Measurements from ENCODE around the gene PDP2. TPM values are rescaled to one million over a fixed set of nuclear protein-coding genes. Genes with fewer than 3 reads are reported as not detected.

Gene PDP2
- 15.0 TPM for polyA plus RNA-seq (ENCODE audit: insufficient read length)
- long read RNA-seq, donor 1, full-length matches to known transcripts: 3 of 3 reads
- long read RNA-seq, donor 1, partial matches to known transcripts: 0 of 3 reads
- long read RNA-seq, donor 1, other reads (novel, unspliced or antisense): 0 of 3 reads
- long read RNA-seq, donor 2, full-length matches to known transcripts: 5 of 5 reads
- long read RNA-seq, donor 2, partial matches to known transcripts: 0 of 5 reads
- long read RNA-seq, donor 2, other reads (novel, unspliced or antisense): 0 of 5 reads
- long read RNA-seq, donor 3, full-length matches to known transcripts: 6 of 6 reads
- long read RNA-seq, donor 3, partial matches to known transcripts: 0 of 6 reads
- long read RNA-seq, donor 3, other reads (novel, unspliced or antisense): 0 of 6 reads
- long read RNA-seq, donor 4: 0 reads
- long read RNA-seq, donor 5, full-length matches to known transcripts: 2 of 2 reads
- long read RNA-seq, donor 5, partial matches to known transcripts: 0 of 2 reads
- long read RNA-seq, donor 5, other reads (novel, unspliced or antisense): 0 of 2 reads
- long read RNA-seq, donor 6, full-length matches to known transcripts: 3 of 13 reads
- long read RNA-seq, donor 6, partial matches to known transcripts: 10 of 13 reads
- long read RNA-seq, donor 6, other reads (novel, unspliced or antisense): 0 of 13 reads
- long read RNA-seq, donor 7, full-length matches to known transcripts: 7 of 17 reads
- long read RNA-seq, donor 7, partial matches to known transcripts: 10 of 17 reads
- long read RNA-seq, donor 7, other reads (novel, unspliced or antisense): 0 of 17 reads
- long read RNA-seq, donor 8: 0 reads

- peak; percentile 95 for DNase-seq
These were observed at the start of gene PDP2 for GRCh38 chr16:66880288-66881013. TSS of gene PDP2 (plus strand) at chr16:66880515. CDS start at chr16:66884285, 3,770 bp downstream.

- no peak for DNase-seq
These were observed 48.1 kb upstream of the PDP2 start for GRCh38 chr16:66832190-66832589.

- DNase-seq: no peak
These were observed 47.5 kb upstream of the PDP2 start for GRCh38 chr16:66832661-66833305.

- DNase-seq: no peak
These were observed 45.6 kb upstream of the PDP2 start for GRCh38 chr16:66834746-66835145.

GRCh38 chr16:66840883-66841282 is 39.4 kb upstream of the PDP2 start:
- DNase-seq: no peak

GRCh38 chr16:66841366-66841765 is 38.9 kb upstream of the PDP2 start:
- DNase-seq: no peak

- no peak for DNase-seq
These were observed 37.5 kb upstream of the PDP2 start for GRCh38 chr16:66842765-66843164.

GRCh38 chr16:66843191-66843590 is 37.1 kb upstream of the PDP2 start:
- no peak for DNase-seq

- no peak for DNase-seq
These were observed 36.3 kb upstream of the PDP2 start for GRCh38 chr16:66844009-66844341.

- no peak for DNase-seq
These were observed 35.8 kb upstream of the PDP2 start, which contains the start of gene CA7 for GRCh38 chr16:66844342-66845079. TSS of gene CA7 (plus strand) at chr16:66844414. CDS start at chr16:66844488, 74 bp downstream.

- no peak for DNase-seq
These were observed 35.3 kb upstream of the PDP2 start for GRCh38 chr16:66845080-66845410.

GRCh38 chr16:66845791-66846221 is 34.5 kb upstream of the PDP2 start:
- DNase-seq: no peak

GRCh38 chr16:66846266-66846665 is 34.0 kb upstream of the PDP2 start:
- no peak for DNase-seq

GRCh38 chr16:66846831-66847230 is 33.5 kb upstream of the PDP2 start:
- no peak for DNase-seq

GRCh38 chr16:66847533-66848067 is 32.7 kb upstream of the PDP2 start:
- DNase-seq: no peak

GRCh38 chr16:66848172-66848571 is 32.1 kb upstream of the PDP2 start:
- no peak for DNase-seq

- DNase-seq: no peak
These were observed 31.3 kb upstream of the PDP2 start for GRCh38 chr16:66849021-66849420.

- no peak for DNase-seq
These were observed 30.8 kb upstream of the PDP2 start for GRCh38 chr16:66849549-66849948.

GRCh38 chr16:66850115-66850815 is 30.1 kb upstream of the PDP2 start:
- no peak for DNase-seq
